ENCODE data around the gene EPDR1. TPM values are rescaled to one million over a fixed set of nuclear protein-coding genes. Genes with fewer than 3 reads are reported as not detected.

The EPDR1 gene
- polyA plus RNA-seq (2011; rRNA removed) (3.7 and 4.8 TPM in 2 replicates), polyA minus RNA-seq (2011; rRNA and poly(A)+ RNA removed) (0.93 and 2.0 TPM in 2 replicates)

DNA sequence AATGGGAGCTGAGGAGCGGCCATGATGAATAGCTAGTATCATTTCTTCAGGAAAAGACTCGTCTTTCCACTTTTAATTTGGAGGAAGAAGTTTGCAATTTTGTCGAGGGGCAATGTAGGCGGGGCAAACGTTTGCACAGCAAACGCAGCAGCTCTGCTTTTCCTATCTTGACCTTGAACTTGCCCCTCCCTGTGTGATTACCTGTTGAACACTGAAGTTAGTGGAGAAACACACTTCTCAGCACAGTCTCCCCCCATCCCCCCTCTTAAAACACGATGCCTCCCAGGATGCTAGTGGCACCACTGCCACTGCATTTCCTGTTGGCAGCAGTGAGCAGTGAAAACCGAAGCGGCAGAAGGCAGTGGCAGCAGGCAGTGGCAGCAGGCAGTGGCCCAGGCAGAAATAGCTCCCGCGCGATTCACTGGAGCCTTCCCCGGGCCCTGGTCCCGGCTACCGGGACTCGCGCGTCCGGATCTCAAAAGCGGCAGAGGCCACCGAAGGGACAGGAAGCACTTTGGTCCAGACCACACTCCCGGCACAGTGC, at the start of gene EPDR1:
TSS of gene EPDR1 (plus strand) at position 336 of the 544 bp plus-strand sequence. CDS start 300 bp downstream, outside the sequence.
- CTCF ChIA-PET = interaction anchor here (2.6 kb wide), 1 partner anchor 19 kb away, joined by 11 read pairs; no protein-coding TSS in a partner anchor
- Histone ChIP-seq H3K27me3 (ENCODE audit: control insufficient read depth, insufficient read depth, low read length) (peaks cover 10% of the 10 kb centered on the region), H3K4me3 (ENCODE audit: low read depth, low read length) (peak within 1 kb of the TSS; percentile 41), H3K36me3 (ENCODE audit: control insufficient read depth, insufficient read depth, low read length) (no peaks in the 10 kb centered on the region)
- TF ChIP-seq, protein P1, sequence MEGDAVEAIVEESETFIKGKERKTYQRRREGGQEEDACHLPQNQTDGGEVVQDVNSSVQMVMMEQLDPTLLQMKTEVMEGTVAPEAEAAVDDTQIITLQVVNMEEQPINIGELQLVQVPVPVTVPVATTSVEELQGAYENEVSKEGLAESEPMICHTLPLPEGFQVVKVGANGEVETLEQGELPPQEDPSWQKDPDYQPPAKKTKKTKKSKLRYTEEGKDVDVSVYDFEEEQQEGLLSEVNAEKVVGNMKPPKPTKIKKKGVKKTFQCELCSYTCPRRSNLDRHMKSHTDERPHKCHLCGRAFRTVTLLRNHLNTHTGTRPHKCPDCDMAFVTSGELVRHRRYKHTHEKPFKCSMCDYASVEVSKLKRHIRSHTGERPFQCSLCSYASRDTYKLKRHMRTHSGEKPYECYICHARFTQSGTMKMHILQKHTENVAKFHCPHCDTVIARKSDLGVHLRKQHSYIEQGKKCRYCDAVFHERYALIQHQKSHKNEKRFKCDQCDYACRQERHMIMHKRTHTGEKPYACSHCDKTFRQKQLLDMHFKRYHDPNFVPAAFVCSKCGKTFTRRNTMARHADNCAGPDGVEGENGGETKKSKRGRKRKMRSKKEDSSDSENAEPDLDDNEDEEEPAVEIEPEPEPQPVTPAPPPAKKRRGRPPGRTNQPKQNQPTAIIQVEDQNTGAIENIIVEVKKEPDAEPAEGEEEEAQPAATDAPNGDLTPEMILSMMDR (IDR thresholded peaks at IDR 0.05; ENCODE audit: insufficient read depth, low read depth, low read length) = no peak; the same call in 1 of the 2 replicates
- POLR2A ChIA-PET = no interaction called here
- DNase-seq (ENCODE audit: low read depth) = no peak

GRCh38 chr7:37882086-37882485, 38.4 kb upstream of the EPDR1 start:
- POLR2A ChIA-PET = no interaction called here
- no peak for DNase-seq (ENCODE audit: low read depth)
- TF ChIP-seq, protein P1 (IDR thresholded peaks at IDR 0.05; ENCODE audit: insufficient read depth, low read depth, low read length) = no peak
- Histone ChIP-seq H3K4me3 (ENCODE audit: low read depth, low read length) (no peak overlapping the region), H3K36me3 (ENCODE audit: control insufficient read depth, insufficient read depth, low read length) (no peaks in the 10 kb centered on the region), H3K27me3 (ENCODE audit: control insufficient read depth, insufficient read depth, low read length) (no peaks in the 10 kb centered on the region)
- CTCF ChIA-PET = no interaction called here

GRCh38 chr7:37893359-37893758, 27.1 kb upstream of the EPDR1 start:
- no peak for DNase-seq (ENCODE audit: low read depth)
- POLR2A ChIA-PET = no interaction called here
- Histone ChIP-seq H3K36me3 (ENCODE audit: control insufficient read depth, insufficient read depth, low read length) (no peaks in the 10 kb centered on the region), H3K4me3 (ENCODE audit: low read depth, low read length) (no peak overlapping the region), H3K27me3 (ENCODE audit: control insufficient read depth, insufficient read depth, low read length) (no peaks in the 10 kb centered on the region)
- CTCF ChIA-PET = no interaction called here
- TF ChIP-seq, protein P1 (IDR thresholded peaks at IDR 0.05; ENCODE audit: insufficient read depth, low read depth, low read length) = no peak

- DNase-seq (ENCODE audit: low read depth) = no peak
- no peaks in the 10 kb centered on the region for H3K27me3 ChIP-seq (ENCODE audit: control insufficient read depth, insufficient read depth, low read length)
- no peak overlapping the region for H3K4me3 ChIP-seq (ENCODE audit: low read depth, low read length)
- H3K36me3 ChIP-seq (ENCODE audit: control insufficient read depth, insufficient read depth, low read length) = no peaks in the 10 kb centered on the region
- CTCF ChIA-PET = no interaction called here
- POLR2A ChIA-PET = no interaction called here
- TF ChIP-seq, protein P1 (IDR thresholded peaks at IDR 0.05; ENCODE audit: insufficient read depth, low read depth, low read length) = no peak
These were observed 25.8 kb upstream of the EPDR1 start for GRCh38 chr7:37894671-37895070.

DNA sequence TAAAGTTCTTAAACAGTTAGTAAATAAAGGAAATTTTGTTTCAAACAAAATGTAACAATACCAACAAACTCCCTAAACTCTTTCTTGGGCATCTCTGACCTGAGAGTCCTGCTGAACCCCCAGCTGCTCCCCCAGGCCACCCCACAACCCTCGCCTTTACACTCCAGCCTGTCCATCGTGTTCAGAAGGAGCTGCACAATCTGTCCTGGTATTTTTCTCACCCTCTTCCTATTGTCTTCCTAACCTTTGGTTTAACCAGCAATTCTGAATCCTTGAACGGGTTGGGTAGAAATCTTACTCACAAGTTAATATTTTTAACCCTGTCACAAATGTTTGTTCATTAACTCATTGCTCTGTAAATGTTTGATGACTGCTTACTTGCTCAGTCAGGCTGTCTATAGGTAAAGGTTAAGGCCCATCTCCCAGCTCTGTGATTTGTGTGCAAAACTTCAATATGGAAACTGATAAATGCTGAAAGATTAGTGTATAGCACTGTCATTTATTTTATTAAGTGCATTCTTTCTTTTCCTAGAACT, 20.7 kb upstream of the EPDR1 start:
- no peaks in the 10 kb centered on the region for H3K36me3 ChIP-seq (ENCODE audit: control insufficient read depth, insufficient read depth, low read length)
- DNase-seq (ENCODE audit: low read depth) = no peak
- TF ChIP-seq, protein P1 (IDR thresholded peaks at IDR 0.05; ENCODE audit: insufficient read depth, low read depth, low read length) = no peak
- ChIA-PET POLR2A (no interaction called here), CTCF (interaction anchor here (0.6 to 2.7 kb wide), 3 partner anchors 209 to 1066 kb away, joined by 3 to 13 read pairs (median 13); no protein-coding TSS in a partner anchor)
- no peak overlapping the region for H3K4me3 ChIP-seq (ENCODE audit: low read depth, low read length)
- H3K27me3 ChIP-seq (ENCODE audit: control insufficient read depth, insufficient read depth, low read length) = no peaks in the 10 kb centered on the region

Measured in BJ (cell line).